NCI-H510A treated with DMSO at 0.1 percent for 48 hours (cell line): Measurements from ENCODE around the gene SIPA1L3.
"Not testable (repeated sequence)": the region's sequence is repeated elsewhere in the genome, so short reads cannot be mapped to it uniquely, and the experiment has no call there.

Experiments
- DNase-seq: peaks from one replicate; lab custom pipeline; 2025; lab: John Stamatoyannopoulos, UW

Gene SIPA1L3

GRCh38 chr19:38071054-38071453 lies 164.0 kb downstream of the SIPA1L3 start:
- DNase-seq = not testable (repeated sequence)

GRCh38 chr19:38071647-38072046 lies 164.6 kb downstream of the SIPA1L3 start:
- no peak for DNase-seq

GRCh38 chr19:38072776-38073750 lies 166.1 kb downstream of the SIPA1L3 start:
- DNase-seq = no peak

- peak; percentile 53 for DNase-seq
Measured at GRCh38 chr19:38073841-38074685, 167.1 kb downstream of the SIPA1L3 start.

GRCh38 chr19:38076337-38076736 lies 169.3 kb downstream of the SIPA1L3 start:
- DNase-seq = peak; percentile 19

- DNase-seq = no peak
Measured at GRCh38 chr19:38078302-38078930, 171.4 kb downstream of the SIPA1L3 start.

GRCh38 chr19:38079926-38080380 lies 172.9 kb downstream of the SIPA1L3 start:
- peak; percentile 90 for DNase-seq

- no peak for DNase-seq
Measured at GRCh38 chr19:38081547-38082255, 174.7 kb downstream of the SIPA1L3 start.

GRCh38 chr19:38082256-38083118 lies 175.5 kb downstream of the SIPA1L3 start:
- DNase-seq = no peak

- no peak for DNase-seq
Measured at GRCh38 chr19:38084196-38084595, 177.2 kb downstream of the SIPA1L3 start.

GRCh38 chr19:38089440-38089839 lies 182.4 kb downstream of the SIPA1L3 start:
- DNase-seq = no peak

- no peak for DNase-seq
Measured at GRCh38 chr19:38093154-38093553, 186.1 kb downstream of the SIPA1L3 start.

- no peak for DNase-seq
Measured at GRCh38 chr19:38093587-38093986, 186.6 kb downstream of the SIPA1L3 start.

GRCh38 chr19:38095411-38096308 lies 188.7 kb downstream of the SIPA1L3 start:
- peak; percentile 92 for DNase-seq

- DNase-seq = no peak
Measured at GRCh38 chr19:38099966-38100365, 193.0 kb downstream of the SIPA1L3 start.

GRCh38 chr19:38100589-38100988 lies 193.6 kb downstream of the SIPA1L3 start:
- no peak for DNase-seq

GRCh38 chr19:38101723-38102122 lies 194.7 kb downstream of the SIPA1L3 start:
- no peak for DNase-seq

- no peak for DNase-seq
Measured at GRCh38 chr19:38105574-38105973, 198.6 kb downstream of the SIPA1L3 start.

- no peak for DNase-seq
Measured at GRCh38 chr19:38107129-38107528, 200.1 kb downstream of the SIPA1L3 start.
